ENCODE results near the gene TTLL5.
"Not testable (repeated sequence)": the region's sequence is repeated elsewhere in the genome, so short reads cannot be mapped to it uniquely, and the experiment has no call there.

Gene TTLL5

GRCh38 chr14:75649337-75649736 lies 11.7 kb upstream of the TTLL5 start:
- DNase-seq = no peak

GRCh38 chr14:75649773-75650172 lies 11.3 kb upstream of the TTLL5 start:
- DNase-seq = no peak

GRCh38 chr14:75650253-75651058 lies 10.6 kb upstream of the TTLL5 start:
- no peak for DNase-seq

- no peak for DNase-seq
These were observed 7.5 kb upstream of the TTLL5 start for GRCh38 chr14:75653563-75653962.

DNA sequence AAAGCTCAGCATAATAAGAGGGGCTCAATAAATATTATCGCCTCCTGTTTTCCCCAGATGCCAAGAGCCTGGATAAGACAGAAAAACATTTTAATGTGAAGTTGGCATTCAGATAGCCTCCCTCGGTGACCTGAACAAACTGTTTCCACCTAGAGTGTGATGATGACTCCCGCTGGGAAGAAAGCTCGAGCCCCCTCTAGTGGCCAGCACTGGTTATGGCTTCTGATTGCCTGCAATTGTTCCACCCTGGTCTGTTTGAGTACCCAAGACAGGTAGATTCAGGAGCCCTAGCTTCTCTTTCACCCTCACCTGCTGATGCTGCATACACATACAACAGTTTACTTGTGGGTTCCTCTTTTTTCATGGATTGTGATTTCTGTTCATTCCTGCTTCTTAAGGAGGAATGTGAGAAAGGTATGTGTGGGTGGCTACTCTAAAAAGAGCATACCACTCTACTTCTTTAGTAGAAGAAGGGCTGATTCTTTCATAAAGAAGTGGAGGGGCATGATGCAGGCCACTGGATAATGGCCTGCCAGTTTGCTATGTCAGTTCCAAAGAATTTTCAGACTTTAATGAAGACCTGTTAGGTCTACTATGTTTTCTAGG lies 6.8 kb upstream of the TTLL5 start:
- DNase-seq = peak; percentile 80

GRCh38 chr14:75655235-75655634 lies 5.8 kb upstream of the TTLL5 start:
- DNase-seq = no peak

GRCh38 chr14:75657331-75657730 lies 3.7 kb upstream of the TTLL5 start:
- no peak for DNase-seq

- DNase-seq = no peak
These were observed 2.1 kb upstream of the TTLL5 start for GRCh38 chr14:75658957-75659356.

GRCh38 chr14:75660238-75660629 lies 812 bp upstream of the TTLL5 start:
- DNase-seq = no peak

DNA sequence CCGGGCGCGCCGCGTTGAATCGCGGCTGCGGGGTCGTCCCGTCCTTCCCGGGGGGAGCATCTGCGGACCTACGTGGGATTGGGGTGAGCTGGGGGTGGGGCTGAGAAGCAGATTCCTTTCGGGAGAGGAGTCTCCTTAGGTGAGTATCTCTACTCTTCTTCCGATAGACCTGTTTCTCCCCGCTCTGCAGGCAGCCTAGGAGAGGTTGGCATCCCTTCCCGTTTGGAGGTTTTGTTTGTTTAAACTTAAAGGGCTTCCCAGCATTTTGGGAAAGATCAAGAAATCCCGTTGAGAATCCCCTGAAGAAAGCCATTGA lies 411 bp downstream of the TTLL5 start:
- DNase-seq = peak; percentile 61

GRCh38 chr14:75662966-75663365 lies 1.9 kb downstream of the TTLL5 start:
- no peak for DNase-seq

DNA sequence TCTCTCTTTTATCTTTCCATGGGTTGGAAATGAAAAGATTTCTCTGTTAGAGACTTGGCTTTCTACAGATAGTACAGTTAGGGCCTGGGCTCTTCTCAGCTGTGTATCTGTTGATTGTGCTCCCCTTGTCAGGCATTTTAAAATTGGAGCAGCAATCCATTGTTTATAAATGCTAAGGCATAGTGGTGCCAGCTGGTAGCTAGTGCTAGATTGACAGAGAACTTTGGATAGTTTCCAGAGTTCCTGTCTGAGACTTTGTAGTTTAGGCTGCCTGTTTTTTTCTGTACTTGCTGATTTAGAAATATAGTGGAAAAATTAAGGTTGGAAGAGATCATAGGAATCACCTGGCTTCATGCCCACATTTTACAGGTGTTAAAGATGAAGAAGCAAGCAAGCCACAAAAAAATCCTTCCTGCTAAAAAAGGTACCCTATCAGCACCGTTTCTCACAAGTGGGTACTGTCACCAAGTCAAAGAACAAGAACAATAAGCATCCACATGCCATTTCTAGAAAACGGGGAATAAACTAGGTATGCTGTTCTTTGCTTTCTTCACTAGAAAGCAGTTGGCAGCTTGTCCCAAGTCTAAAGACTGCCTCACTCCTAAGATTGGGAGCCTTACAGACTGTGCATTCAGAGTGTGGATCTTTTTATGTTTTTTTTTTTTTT lies 6.2 kb downstream of the TTLL5 start:
- peak; percentile 43 for DNase-seq

DNA sequence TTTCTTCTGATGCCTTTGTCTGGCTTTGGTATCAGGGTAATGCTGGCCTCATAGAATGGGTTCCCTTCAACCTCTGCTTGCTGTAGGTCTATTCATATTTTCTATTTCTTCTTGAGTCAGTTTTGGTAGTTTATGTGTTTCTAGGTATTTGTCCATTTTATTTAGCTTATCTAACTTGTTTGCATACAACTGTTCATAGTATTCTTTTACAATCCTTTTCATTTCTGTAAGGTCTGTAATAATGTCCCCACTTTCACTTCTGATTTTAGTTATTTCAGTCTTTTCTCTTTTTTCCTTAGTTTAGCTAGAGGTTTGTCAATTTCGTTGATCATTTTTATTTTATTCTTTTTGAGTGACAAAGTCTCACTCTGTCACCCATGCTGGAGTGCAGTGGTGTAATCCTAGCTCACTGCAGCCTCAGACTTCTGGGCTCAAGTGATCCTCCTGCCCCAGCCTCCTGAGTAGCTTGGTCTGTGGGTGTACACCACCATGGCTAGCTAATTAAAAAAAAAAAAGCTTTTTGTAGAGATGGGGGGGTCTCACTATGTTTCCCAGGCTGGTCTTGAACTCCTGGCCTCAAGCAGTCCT lies 11.7 kb downstream of the TTLL5 start:
- DNase-seq = no peak

DNA sequence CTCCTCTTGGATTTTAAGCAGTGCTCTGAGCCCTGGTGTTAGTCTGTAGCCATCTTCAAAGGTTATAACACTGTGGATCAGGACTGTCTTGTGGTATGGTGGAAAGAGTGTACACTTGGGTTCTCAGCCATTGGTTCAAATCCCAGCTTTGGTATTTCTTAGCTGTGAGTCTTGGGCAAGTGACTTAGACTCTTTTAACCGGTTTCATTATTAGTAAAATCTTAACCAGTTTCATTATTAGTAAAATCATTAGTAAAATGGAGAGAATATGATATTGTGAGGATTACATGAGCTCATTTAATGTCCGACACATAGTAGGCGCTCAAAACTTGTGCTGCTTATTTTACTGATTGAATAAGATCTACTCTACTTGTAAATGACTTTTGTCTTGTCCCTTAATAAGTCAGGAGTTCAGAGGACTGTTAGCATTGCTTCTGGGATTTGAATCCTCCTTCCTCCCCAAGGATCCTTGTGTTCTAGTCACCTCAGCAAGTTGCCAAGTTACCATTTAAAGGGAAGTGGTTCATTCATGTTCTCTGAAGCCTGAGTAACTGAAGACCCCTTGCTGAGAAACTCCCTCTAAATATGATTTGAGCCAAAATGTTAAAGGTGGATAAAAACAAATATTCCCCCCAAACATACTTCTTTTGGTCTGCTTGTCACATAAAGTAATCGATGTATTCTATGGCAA lies 12.4 kb downstream of the TTLL5 start:
- DNase-seq = no peak

DNA sequence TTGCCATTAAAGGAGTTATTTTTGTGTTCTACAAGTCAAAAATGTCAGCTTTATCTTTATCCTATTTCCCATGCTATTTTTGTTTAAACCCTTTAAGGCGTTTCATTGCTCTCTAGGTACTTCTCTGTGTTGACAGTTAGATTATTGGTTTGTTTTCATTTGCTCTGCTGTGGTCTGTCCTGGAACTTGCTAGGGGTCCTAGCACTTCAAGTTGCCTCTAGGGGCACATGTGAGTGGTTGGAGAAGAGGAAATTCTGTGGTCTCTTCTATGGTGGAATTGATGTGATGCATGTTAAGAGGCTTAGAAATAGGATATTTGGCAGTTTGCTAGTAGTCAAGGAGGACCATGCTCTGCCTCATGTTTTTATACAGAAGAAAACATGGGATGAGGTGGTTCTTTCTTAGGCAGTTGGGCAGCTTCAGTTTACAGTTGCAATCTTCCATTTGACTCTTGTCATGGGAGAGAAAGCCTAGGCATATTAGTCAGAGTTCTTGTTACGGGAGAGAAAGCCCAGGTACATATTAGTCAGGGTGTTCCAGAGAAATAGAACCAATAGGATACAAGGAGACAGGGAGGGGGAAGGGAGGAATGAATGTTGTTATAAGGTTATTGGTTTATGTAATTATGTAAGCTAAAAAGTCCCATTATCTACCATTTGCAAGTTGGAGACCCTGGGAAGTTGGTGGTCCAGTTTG lies 14.4 kb downstream of the TTLL5 start:
- no peak for DNase-seq

DNA sequence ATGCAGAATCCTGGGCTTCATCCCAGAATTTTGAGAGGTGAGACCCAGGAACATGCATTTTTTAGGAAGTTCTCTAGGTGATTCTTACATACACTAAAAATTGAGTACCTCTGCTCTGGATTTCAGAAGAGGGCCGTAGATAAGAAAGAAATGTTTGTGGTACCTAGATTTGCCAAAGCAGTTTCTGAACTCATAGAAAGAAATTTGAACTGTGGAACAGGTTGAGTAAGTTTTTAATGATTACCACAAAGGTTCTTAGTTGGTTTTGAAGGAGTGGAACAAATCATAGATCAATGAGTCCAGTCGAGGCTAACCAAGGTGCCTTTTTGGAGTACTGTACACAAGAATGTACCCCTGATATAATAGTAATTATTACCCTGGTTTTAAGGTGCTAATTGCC lies 24.9 kb downstream of the TTLL5 start:
- no peak for DNase-seq

DNA sequence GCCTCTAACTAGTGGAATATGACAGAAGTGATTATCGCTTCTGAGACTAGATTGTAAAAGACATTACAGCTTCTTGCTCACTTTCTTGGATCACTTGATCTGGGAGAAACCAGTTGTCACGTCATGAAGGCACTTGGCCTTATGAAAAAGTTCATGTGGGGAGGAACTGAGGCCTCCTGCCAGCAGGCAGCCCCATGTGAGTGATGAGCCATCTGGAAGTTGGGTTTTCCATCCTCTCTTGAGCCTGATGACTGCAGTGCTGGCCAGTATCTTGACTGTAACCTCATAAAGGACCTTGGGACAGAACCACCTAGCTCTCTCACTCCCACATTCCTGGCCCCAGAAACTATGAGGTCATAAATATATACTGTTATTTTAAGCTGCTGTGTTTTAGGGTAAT lies 28.0 kb downstream of the TTLL5 start:
- DNase-seq = no peak

GRCh38 chr14:75690010-75690409 lies 29.0 kb downstream of the TTLL5 start:
- DNase-seq = no peak

- DNase-seq = not testable (repeated sequence)
These were observed 34.0 kb downstream of the TTLL5 start for GRCh38 chr14:75695025-75695424.

DNA sequence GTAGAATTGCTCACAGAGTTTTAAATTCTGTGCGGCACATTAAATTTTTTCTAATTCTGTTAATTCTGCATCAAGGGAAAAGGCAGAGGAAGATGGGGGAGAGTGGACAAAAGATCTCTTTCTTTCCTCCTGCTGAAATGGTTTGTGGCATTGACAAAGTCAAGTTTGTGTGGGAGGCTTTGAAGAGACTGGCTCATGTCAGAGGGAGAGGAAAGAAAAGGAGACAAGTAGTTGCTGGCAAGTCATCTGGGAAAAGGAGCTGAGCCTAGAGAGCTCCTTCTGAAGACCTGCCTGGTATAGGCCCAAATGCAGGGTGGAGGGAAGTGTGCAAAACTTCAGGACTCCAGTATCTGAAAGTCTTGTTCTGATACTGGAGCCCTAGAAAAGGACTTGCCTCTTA lies 36.3 kb downstream of the TTLL5 start:
- peak; percentile 34 for DNase-seq

- DNase-seq = peak; percentile 34
These were observed 36.9 kb downstream of the TTLL5 start for GRCh38 chr14:75697918-75698317.

DNA sequence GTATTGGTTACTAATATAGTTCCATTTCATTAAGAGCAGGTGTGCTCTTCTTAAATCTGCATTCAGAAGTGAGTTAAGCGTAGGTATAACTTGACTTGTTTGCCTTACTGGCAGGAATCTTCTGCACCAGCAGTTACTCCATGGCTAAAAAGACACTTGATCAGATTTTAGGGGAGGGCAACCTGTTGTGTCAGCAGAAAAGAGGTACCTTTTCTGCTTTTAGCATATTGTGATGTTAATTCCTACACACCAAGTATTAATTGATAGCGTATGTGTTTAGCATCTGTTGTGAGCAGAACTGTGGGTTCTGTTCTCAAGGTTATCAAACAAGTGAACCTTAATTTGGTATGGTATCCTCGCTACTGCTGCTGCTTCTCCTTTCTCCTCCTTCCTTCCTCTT lies 38.3 kb downstream of the TTLL5 start:
- DNase-seq = no peak

DNA sequence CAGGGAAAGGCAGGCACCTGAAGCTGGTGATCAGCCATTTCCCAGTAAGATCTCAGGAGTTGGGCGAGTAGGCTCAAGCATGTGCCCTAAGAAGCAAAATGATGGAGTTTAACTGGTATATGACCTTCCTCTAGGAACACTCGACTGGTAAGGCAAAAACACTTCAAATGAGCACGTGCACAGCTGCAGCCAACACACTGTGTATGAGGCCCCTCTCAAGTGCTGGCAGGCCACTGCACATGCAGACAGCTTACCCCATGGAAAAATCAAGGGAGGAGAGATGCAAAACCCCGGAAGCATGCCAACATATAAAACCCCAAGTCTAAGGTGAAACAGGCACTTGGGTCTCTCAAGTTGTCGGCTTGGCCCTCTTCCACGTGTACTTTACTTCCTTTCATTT lies 39.2 kb downstream of the TTLL5 start:
- DNase-seq = no peak
